GM18526 (cell line): ENCODE measurements around the gene ERLEC1.

Source experiments
- POLR2A ChIP-seq: IDR thresholded peaks from 3 replicates; pipeline ENCODE4 v1.6.1; 2011; ENCODE audit not compliant: insufficient read length; ENCODE audit errors: extremely low read depth

ERLEC1 gene

DNA sequence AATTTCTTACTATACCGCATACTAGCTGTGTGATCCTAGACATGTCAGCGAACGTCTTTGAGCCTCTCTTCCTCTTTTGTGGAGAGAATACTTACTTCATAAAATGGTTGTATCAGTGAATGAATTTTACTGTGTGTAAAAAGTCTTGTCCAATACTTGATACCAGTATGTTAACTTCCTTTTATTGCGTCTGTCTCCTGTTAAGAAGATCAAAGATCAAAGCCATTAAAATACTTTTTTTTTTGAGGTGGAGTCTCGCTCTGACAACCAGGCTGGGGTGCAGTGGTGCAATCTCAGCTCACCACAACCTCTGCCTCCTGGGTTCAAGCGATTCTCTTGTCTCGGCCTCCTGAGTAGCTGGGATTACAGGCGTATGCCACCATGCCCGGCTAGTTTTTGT, 33.2 kb downstream of the ERLEC1 start:
- no peak for TF ChIP-seq POLR2A

DNA sequence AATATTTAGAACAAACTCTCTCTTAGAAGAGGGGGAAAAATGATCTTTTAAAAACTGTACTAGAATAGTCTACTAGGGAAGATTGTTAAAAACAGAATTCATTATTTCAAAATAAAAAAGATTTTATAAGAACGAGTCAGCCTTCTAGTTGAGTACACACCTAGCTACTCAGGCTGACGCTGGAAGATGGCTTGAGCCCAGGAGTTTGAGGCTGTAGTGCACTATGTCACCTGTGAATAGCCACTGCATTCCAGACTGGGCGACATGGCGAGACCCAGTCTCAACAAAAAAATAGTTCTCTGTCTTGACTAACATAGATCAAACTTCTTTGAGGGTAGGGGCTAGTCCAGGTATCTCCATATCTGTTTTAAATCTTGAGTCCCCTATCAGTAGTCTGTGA, 33.9 kb downstream of the ERLEC1 start:
- no peak for TF ChIP-seq POLR2A

GRCh38 chr2:53821810-53822209, 35.0 kb downstream of the ERLEC1 start:
- TF ChIP-seq POLR2A, result no peak

- no peak for TF ChIP-seq POLR2A
Observed at GRCh38 chr2:53826030-53826410, 39.2 kb downstream of the ERLEC1 start.

GRCh38 chr2:53826587-53827397, 39.9 kb downstream of the ERLEC1 start:
- TF ChIP-seq POLR2A, result no peak

- TF ChIP-seq POLR2A, result no peak
Observed at GRCh38 chr2:53827398-53828175, 40.7 kb downstream of the ERLEC1 start.

DNA sequence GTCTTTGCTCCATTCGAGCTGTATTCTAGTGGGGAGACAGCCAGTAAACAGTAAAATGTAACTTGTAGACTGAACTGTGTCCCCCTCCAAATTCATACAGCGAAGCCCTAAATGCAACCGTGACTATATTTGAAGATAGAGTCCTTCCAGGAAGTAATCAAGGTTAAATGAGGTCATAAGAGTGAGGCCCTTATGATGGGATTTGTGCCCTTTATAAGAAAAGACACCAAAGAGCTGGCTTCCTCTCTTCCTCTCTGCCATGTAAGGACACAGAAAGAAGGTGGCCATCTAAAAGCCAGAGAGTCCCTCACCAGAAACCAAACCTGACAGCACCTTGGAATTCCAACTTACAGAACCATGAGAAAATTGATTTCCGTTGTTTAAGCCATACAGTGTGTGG, 41.5 kb downstream of the ERLEC1 start:
- no peak for TF ChIP-seq POLR2A

- no peak for TF ChIP-seq POLR2A
Observed at GRCh38 chr2:53829273-53829979, 42.6 kb downstream of the ERLEC1 start.

GRCh38 chr2:53840580-53840979, 53.7 kb downstream of the ERLEC1 start:
- no peak for TF ChIP-seq POLR2A

DNA sequence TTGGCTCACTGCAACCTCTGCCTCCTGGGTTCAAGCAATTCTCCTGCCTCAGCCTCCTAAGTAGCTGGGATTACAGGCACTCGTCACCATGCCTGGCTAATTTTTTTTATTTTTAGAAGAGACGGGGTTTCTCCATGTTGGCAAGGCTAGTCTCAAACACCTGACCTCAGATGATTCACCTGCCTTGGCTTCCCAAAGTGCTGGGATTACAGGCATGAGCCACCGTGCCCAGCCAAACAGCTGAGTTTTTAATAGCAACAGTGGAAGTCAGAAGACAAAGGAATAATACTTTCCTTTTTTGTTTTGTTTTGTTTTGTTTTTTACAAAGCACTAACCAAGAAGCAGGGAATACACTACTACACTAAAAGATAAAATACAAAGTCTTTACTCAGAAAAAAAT, 56.0 kb downstream of the ERLEC1 start:
- no peak for TF ChIP-seq POLR2A

DNA sequence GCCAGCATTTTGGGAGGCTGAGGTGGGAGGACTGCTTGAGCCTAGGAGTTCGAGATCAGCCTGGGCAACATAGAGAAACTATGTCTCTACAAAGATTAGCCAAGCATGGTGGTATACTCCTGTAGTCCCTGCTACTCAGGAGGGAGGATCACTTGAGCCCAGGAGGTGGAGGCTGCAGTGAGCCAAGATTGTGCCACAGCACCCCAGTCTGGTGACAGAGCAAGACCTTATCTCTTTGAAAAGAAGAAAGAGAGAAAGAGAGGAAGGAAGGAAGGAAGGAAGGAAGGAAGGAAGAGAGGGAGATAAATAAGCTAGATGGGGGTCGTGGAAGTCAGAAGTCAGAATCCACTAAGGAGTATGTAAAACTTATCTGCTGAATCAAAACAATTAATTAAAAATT, 56.8 kb downstream of the ERLEC1 start:
- TF ChIP-seq POLR2A, result no peak

- TF ChIP-seq POLR2A, result no peak
Observed at GRCh38 chr2:53848062-53848461, 61.2 kb downstream of the ERLEC1 start.

- no peak for TF ChIP-seq POLR2A
Observed at GRCh38 chr2:53852532-53852931, 65.7 kb downstream of the ERLEC1 start.

GRCh38 chr2:53854678-53855077, 67.8 kb downstream of the ERLEC1 start:
- TF ChIP-seq POLR2A, result no peak

GRCh38 chr2:53856272-53856671, 69.4 kb downstream of the ERLEC1 start:
- TF ChIP-seq POLR2A, result no peak
